Subcutaneous adipose tissue (tissue), 4 donors: ENCODE results near the gene MTRF1L. TPM values are rescaled to one million over a fixed set of nuclear protein-coding genes. Genes with fewer than 3 reads are reported as not detected.

Experiments used
- CTCF ChIP-seq: fragments of 450-650 bp; IDR thresholded peaks from one replicate; pipeline ENCODE4 v1.5.1; 2016; ENCODE audit warnings: low read depth, mild to moderate bottlenecking, control low read depth, antibody characterized with exemption, moderate library complexity
- total RNA-seq, 4 donors: library from RNA; depleted of rRNA; stranded (reverse); fragments of >200 nt; gene quantifications; one replicate each; pipeline ENCODE4 v1.1.0, GENCODE V29; 2016

MTRF1L gene
- total RNA-seq, 4 donors from 2014 or later: 17.2 to 45.5 (median 18.4) TPM

- TF ChIP-seq CTCF: no peak
Observed at GRCh38 chr6:153003366-153003690, 819 bp upstream of the MTRF1L start.

GRCh38 chr6:153001767-153002612 lies 519 bp downstream of the MTRF1L start:
- TF ChIP-seq CTCF: no peak

- TF ChIP-seq CTCF: no peak
Observed at GRCh38 chr6:153000243-153000642, 2.3 kb downstream of the MTRF1L start.

- no peak for TF ChIP-seq CTCF
Observed at GRCh38 chr6:152993847-152994246, 8.7 kb downstream of the MTRF1L start.

- no peak for TF ChIP-seq CTCF
Observed at GRCh38 chr6:152993431-152993830, 9.1 kb downstream of the MTRF1L start.

GRCh38 chr6:152986978-152987377 lies 15.5 kb downstream of the MTRF1L start:
- TF ChIP-seq CTCF: no peak

GRCh38 chr6:152984513-152984872 lies 18.0 kb downstream of the MTRF1L start:
- no peak for TF ChIP-seq CTCF
